EH (cell line): ENCODE results near the gene ZC3H12A.

Experiments
- DNase-seq: peaks from one replicate; pipeline ENCODE4 v3.0.0-alpha.2; 2015; ENCODE audit warnings: low read depth

The ZC3H12A gene

DNA sequence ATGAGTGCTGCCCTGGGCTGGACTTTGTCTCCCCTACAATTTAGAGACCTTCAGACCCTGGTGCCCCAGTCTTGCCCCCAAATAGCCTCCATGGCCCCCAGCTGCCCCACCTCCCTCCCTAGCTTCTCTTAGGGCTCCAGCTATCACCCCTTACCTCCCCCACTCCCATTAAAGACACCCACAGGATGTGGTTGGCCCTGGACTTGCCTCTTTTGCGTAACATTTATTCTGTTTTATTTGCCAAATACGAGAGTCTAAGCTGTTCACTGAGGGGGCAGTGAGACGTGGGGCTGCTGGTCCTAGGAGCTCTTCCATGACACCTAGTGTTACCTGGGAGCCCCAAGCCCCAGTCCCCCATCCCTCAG, 4.5 kb downstream of the ZC3H12A start:
- DNase-seq: peak; percentile 66

DNA sequence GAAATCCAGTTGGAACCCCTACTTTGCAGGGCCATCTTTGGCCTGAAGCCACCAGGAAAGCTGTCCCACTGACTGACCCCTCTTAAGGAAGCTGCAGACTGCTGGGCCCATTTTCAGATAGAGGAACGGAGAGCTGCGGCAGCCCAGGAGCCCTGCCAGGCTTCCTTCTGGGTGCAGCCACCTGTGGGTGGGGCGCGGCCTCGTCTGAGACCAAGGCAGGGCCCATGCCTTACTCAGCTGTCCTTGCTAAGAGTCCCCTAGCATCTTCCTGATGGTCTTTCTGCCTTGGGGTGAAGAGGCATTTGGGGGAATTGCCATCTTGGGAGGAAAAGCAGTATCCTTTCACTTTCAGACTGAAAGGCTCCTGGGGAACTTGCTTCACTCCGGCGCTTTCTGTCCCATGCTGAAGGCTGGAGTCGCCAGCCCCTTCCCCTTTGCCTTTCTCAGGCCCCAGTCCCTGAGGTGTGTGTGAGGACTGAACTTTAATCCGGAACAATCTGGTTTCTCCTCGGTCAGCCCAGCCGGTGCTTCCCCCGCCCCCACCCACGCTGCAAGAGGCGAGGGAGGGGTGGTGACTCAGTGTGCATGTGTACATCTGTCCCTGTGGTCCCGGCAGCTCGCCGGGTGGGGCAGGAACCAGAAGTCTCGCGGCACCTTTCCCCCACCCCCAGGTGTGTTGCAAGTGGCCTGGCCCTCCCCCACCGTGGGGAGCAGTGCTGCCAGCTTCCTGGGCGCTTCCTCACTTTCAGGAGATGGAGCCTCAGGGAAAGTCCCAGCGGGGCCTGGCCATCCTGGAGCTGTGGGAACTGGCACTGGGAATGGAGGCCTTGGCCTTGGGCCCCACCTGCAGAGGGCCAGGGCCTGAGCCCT, 5.1 kb downstream of the ZC3H12A start:
- DNase-seq: peak; percentile 85

GRCh38 chr1:37480125-37480466, 5.7 kb downstream of the ZC3H12A start:
- DNase-seq: no peak

DNA sequence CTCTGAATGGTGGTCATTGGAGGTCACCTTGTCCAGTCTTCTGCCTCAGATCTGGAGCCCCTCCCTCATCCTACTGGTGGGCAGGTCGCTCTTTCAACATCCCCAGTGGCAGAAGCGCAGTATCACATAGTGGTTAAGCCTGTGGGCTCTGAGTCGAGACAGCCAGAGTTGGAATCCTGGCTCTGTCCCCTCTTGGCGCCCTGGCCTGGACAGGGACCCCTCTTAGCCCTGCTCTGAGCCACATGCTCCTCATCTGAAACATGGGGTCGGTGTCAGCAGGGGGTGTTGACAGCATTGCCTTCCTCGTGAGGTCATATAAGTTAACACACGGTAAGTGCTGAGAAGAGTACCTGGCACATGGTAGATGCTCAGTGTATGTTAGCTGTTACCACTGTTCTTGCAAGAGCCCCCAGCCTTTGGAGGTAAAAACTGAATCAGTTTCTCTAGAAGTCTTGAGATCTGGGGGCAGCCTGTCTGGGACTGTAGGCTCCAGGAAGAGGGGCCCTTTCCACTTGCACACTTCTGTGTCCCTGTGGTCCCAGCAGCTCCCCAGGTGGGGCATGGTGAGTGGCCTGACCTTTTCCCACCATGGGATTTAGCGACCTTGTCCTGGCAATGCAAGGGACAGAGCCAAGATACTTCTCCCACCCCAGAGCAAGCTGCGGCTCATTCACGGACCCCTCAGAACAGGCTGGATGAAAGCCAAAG, 6.4 kb downstream of the ZC3H12A start:
- DNase-seq: no peak

DNA sequence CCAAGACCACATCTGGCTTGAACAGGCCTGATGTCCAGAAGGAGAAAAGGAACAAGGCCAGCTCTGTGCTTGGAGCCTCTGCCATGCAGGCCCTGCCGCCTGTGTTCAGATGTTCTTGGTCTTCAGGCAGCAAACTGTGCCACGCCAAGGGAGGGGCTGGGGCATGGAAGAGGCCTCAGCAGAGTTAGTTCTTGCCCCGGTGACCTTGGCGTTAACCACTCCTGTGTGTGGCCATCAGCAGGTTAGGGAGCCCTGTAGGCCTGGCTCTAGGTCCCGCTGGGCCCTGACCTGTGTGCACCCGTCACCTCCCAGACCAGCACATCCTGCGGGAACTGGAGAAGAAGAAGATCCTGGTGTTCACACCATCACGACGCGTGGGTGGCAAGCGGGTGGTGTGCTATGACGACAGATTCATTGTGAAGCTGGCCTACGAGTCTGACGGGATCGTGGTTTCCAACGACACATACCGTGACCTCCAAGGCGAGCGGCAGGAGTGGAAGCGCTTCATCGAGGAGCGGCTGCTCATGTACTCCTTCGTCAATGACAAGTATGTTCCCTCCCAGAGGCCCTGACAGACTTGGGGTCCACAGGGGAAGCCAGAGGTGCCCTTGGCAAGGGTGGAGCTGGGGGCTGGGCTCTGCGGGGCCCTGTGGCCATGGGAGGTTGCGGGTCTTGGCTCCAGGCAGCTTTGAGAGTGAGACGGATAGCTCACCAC, 7.1 kb downstream of the ZC3H12A start:
- no peak for DNase-seq

- DNase-seq: no peak
Measured at GRCh38 chr1:37482004-37482785, 7.8 kb downstream of the ZC3H12A start.

- DNase-seq: no peak
Measured at GRCh38 chr1:37482796-37483744, 8.7 kb downstream of the ZC3H12A start.

DNA sequence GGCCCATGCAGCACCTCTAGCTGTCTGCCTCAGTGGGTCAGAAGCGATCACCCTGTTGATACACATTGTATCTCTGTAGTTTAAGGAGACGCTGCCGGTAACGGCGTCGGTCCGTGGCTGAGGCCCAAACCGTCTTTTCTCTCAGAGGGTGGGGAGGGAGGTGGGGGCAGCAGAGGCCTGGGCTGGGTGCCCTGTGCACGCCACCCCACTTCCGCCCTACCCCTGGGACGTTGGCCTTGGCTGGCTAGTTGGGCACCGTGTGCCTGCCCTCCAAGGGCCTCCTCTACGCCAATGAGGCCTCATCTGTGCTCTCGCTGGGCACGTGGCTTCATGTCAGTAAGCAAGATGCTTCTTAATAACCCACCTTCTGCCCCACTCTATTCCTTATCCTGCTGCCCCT, 9.4 kb downstream of the ZC3H12A start:
- DNase-seq: no peak

DNA sequence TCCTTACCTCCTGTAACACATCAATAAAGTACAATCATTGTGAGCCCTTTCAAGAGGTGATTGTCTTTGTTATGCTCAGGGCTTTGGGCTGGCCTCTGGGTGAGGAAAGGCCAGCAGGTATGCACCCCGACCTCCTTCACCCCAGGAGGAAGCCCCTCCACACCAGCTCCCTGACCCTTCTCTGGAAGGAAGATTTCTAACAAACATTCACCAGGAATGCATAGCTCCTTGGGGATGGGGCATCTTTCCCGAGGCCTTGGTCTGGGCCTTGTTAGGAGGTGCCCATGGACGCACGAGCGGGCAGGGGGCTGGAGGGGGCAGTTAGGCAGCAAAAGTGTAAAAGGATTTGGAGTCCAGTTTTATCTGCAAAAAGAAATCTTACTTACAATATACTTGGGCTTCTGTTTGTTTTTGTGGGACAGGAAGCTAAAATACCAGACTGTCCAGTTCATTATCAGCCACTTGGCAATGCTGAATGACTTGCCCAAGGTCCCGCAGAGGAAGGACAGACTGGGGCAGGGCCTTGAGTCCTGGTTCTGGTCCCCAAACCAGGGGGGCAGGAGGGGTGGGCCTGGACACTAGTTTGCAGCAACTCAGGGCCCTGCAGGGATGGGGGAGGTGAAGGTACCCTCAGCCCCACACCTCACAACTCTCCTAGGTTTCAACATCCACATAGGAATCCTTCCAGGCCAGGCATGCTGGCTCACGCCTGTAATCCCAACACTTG, 10.1 kb downstream of the ZC3H12A start:
- no peak for DNase-seq

GRCh38 chr1:37485902-37486679, 11.7 kb downstream of the ZC3H12A start:
- peak; percentile 43 for DNase-seq

DNA sequence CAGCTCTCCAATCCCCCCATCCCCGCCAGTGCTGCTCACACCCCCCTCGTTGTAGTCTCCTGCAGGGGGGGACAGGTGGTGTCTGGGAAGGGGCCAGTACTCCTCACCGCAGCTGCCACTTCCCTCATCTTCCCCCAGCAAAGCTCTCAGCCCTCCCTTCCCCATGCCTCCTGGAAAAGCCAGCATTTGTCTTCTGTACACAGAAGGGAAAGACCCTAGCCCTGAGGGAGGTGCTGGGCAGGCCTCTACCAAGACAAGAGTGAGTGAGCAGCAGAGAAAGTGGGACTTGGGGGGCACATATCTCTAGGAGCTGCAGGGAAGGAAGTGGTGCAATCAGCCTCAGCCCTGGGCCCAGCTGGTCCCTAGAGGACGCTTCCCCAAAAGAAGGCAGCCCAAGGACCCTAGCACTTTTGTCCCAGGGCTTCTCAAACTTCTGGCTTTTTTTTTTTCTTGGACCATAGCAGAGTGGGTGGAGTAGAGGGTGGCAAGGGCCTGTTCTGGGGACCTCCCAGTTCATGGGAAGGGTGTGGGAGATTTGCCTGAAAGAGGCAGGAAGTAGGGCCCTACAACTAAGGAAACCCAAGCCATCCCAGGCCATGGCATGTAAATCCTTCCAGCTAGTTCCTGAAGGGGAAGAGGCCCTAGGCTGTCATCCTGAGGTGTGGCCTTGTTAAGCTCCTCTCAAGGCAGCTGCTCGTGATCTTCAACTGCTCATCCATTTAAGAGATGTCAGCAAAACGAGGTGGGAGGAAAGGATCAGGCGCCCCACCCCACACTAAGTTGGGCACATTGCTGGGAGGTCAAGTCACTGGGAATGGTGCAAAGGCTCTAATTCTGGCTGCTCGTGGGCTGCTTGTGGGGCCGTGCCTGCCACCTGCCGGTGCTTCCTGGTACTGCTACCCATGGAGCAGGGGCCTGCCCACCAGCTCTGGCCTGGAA, 12.6 kb downstream of the ZC3H12A start:
- peak; percentile 76 for DNase-seq

DNA sequence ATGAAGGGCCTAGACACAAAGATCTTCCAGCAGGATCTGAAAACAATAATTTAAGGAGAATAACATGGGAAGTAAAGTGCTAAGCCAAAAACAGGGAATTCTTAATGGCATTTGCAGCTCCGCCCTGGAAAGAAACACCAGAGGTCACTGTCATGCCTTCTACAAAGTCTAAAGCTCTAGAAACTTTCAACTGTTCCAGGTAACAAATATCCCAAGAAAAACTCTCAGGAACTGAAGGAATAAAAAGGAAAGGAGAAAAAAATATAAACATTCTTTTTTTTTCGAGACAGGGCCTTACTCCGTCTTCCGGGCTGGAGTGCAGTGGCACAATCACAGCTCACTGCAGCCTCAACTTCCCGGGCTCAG, 13.2 kb downstream of the ZC3H12A start:
- DNase-seq: no peak

DNA sequence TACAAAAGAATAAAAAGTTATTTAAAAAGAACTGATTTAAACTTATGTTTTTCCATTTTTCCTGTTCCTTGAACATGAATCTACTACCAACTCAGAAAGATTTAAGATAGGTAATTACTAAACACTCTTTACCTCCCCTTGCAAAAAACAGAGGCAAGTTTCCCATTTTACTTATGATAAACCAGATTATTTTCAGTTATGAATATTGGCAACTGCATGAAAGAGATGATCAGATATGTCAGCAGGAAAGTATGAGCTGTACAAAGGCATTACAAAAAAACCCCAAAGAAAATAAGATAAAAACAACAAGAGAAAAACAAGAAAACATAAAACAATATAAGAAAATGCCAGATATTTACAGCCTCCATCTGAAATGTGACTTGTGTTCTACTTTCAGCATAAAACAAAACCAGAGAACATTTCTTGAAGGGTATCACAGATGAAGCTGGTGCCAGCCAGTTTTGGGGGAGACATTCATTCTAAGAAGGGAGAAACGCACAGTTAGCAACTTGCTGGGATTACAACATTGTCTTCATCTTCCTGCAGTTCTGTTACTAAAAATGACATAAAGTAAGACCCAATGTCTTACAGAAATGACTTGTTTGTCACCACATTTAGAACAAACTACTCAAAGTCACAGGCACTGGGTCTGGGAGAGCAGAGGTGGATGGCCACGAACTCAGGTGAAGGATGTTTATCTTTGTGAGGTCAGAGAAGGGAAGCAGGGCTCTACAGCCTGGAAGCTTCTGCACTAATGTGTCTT, 19.1 kb downstream of the ZC3H12A start:
- no peak for DNase-seq

DNA sequence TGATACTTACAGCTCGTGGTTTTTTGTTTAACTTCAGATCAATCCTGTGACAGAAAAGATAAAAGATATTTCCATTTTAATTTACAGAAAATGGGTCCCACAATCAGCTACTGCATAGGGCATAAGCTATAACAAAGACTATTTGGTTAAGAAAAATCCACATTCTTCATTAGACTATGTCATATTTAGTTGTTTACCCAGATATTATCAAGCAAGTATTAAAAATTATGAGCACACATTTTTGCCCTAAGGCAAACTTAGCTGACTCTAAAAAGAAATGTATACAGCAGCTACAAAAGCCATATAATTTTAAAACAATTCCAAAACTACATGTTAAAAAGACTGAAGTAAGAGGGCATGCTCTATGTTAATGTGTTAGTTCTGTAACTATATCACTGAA, 21.5 kb downstream of the ZC3H12A start:
- DNase-seq: peak; percentile 53

- no peak for DNase-seq
Measured at GRCh38 chr1:37497832-37498231, 23.5 kb downstream of the ZC3H12A start.

GRCh38 chr1:37498872-37499617, 24.7 kb downstream of the ZC3H12A start:
- peak; percentile 80 for DNase-seq

DNA sequence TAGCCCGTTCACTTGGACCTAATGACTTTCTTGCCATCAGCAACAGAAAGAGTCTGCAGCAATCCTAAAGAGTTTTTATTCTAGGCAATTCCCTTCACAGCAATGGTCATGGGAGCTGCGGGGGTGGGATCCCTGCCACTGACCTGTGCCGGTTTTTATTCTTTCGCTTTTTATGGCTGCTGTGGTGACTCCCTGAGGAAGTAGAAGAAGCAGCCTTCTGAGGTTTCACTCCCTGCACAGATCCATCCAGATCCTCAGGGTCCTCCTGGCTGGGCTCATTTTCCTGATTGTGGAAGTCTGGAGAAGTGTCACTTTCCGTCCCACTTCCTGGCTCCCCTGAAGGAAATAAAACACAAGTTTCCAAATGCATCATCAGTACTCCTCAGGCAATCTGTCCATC, 27.3 kb downstream of the ZC3H12A start:
- no peak for DNase-seq
